Inflammatory macrophage (primary cell): Measurements from ENCODE around the gene TNNI2.

Experiments used
- DNase-seq, 2 donors: peaks; one replicate each; pipeline ENCODE4 v3.0.0-alpha.2; 2020 to 2022

Gene TNNI2

DNA sequence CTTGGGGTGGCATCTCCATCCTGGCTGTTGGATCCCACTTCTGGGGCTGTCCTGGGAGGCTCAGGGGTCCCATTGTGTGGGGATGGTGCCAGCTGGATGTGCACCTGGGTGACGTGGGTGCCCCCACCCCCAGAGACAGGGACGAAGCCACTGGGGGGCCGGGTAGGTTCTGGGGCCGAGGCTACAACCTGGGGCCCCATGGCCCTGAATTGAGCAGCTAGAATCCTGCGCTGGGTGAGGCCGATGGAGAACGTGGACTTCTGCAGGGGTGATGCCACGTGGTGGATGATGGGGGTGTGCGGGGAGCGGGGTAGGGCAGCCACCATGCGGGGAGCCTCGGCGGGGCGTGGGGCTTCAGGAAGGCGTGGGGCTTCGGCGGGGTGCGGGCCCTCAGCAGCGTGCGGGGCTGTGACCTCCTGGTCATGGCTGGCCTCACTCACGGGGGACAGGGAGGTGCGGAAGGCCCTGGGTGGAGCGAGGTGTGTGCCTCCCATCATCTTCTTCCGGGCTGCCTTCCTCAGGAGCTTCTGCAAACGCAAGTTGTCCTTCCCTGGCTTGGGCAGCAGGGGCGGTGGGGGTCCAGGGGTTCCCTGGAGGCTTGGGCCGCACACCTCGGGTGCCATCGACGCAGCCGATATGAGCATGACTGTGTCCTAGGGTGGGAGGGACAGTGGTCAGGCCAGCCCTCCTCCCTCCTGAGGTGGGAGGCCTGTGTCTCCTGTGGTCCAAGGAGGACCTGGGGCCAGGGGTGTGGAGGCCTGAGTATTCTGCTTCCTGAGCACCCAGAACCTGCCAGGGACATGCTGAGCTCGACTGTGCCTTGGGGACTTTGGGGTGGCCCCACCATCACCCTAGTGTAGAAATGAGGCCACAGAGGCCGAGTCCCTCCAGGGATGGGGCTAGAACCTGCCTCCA lies 51.4 kb downstream of the TNNI2 start:
- DNase-seq, result no peak
